KOPT-K1 (cell line): ENCODE data around the gene PPP2R2D.

Source experiments
- H3K27ac ChIP-seq: fragments of 200-600 bp; sonication (generic); 2 replicates; pipeline ENCODE4 v1.5.1; 2016; ENCODE audit warnings: antibody characterized with exemption, mild to moderate bottlenecking, low read depth, low read length; ENCODE audit not compliant: poor library complexity, severe bottlenecking
- H3K36me3 ChIP-seq: fragments of 200-600 bp; sonication (generic); 2 replicates; pipeline ENCODE4 v1.5.1; 2017; ENCODE audit warnings: antibody characterized with exemption, mild to moderate bottlenecking, low read length, moderate library complexity; ENCODE audit not compliant: insufficient read depth
- H3K9me3 ChIP-seq: fragments of 200-600 bp; sonication (generic); 2 replicates; pipeline ENCODE4 v1.5.1; 2017; ENCODE audit warnings: antibody characterized with exemption, low read length, mild to moderate bottlenecking; ENCODE audit not compliant: insufficient read depth, poor library complexity, severe bottlenecking

Gene PPP2R2D

GRCh38 chr10:131891929-131892805, 8.6 kb upstream of the PPP2R2D start:
- Histone ChIP-seq H3K9me3 (no peaks in the 10 kb centered on the region), H3K36me3 (no peaks in the 10 kb centered on the region), H3K27ac (no peak overlapping the region)

GRCh38 chr10:131892806-131893675, 7.8 kb upstream of the PPP2R2D start:
- H3K27ac ChIP-seq: no peak overlapping the region
- H3K9me3 ChIP-seq: no peaks in the 10 kb centered on the region
- H3K36me3 ChIP-seq: no peaks in the 10 kb centered on the region

GRCh38 chr10:131895116-131895515, 5.7 kb upstream of the PPP2R2D start:
- Histone ChIP-seq H3K27ac (no peak overlapping the region), H3K9me3 (no peaks in the 10 kb centered on the region), H3K36me3 (no peaks in the 10 kb centered on the region)

DNA sequence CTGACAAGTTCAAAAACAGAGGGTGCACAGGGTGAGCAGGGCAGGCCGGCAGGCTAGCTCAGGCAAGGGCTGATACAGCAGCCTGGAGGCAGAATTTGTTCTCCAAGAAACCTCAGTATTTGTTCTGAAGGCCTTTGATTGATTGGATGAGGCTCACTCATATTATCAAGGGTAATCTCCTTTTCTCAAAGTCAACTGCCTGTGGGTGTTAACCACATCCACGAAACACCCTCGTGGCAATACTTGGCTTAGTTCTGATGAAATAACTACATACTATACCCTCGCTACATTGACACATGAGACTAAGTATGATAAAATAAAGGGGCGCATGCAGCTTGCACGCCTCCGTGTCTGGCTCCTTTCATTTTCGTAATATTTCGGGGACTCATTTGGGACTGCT, 4.4 kb upstream of the PPP2R2D start:
- Histone ChIP-seq H3K36me3 (no peaks in the 10 kb centered on the region), H3K9me3 (no peaks in the 10 kb centered on the region), H3K27ac (no peak overlapping the region)

DNA sequence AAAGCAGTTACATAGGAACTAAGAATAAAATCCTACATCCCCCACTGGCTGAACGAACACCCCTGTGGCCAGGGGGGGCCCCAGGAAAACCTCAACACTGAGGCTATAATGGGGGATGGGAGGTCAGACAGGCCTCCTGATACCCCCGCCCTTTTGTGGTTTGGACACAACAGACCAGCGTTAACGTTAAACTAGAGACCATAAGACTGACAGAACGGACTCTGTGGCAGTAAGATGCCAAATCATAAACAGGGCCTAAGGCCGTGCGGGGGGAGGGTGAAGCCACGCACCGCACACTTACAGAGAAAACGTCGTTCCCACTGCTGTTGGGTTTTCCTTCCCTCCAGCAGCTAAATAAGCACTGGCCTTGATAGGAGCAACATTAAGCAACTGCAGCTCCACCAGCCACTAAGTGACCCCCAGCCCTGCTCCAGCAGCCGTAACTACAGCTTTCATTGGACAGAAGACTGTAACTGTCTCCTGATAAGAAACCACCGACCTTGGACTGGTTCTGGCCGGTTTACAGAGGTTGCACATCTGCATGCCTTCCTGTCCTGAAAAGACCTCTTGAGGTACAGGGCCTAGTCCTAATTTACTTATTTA, 3.4 kb upstream of the PPP2R2D start:
- Histone ChIP-seq H3K27ac (no peak overlapping the region), H3K36me3 (no peaks in the 10 kb centered on the region), H3K9me3 (no peaks in the 10 kb centered on the region)

DNA sequence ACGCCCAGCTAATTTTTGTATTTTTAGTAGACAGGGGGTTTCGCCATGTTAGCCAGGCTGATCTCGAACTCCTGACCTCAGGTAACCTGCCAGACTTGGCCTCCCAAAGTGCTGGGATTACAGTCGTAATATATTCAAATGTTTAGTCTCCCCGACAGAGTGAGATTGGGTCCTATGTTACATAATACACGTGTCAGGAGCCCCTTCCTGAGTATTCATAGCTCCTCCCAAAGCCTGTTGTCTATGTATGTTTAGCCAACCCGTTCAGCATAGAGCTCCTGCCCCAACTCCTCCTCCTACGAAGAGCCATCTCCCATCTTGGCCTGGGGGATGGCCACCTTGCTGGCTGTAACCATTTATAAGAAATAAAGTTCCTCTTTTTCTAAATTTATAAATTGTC, 2.7 kb upstream of the PPP2R2D start:
- no peaks in the 10 kb centered on the region for H3K36me3 ChIP-seq
- H3K27ac ChIP-seq: no peak overlapping the region
- H3K9me3 ChIP-seq: no peaks in the 10 kb centered on the region

DNA sequence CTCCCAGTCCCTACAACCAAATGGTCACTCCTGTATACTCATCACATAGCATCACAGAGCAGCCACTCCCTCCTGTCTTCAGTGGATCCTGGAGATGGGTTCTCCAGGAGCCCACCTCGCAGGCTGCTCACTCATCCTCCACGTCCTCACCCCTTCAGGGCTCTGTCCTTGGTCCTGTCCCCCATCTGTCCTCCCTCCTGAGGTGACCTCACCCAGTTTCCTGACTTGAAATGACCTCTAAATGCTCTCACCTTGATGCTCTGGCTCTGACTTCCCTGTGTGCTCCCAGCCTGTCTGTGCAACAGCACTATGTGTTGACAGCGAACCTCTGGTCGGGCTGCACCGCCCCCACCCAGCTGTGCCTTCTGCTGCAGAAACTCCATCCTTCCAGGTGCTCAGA, 2.1 kb upstream of the PPP2R2D start:
- no peaks in the 10 kb centered on the region for H3K36me3 ChIP-seq
- no peak overlapping the region for H3K27ac ChIP-seq
- H3K9me3 ChIP-seq: no peaks in the 10 kb centered on the region

DNA sequence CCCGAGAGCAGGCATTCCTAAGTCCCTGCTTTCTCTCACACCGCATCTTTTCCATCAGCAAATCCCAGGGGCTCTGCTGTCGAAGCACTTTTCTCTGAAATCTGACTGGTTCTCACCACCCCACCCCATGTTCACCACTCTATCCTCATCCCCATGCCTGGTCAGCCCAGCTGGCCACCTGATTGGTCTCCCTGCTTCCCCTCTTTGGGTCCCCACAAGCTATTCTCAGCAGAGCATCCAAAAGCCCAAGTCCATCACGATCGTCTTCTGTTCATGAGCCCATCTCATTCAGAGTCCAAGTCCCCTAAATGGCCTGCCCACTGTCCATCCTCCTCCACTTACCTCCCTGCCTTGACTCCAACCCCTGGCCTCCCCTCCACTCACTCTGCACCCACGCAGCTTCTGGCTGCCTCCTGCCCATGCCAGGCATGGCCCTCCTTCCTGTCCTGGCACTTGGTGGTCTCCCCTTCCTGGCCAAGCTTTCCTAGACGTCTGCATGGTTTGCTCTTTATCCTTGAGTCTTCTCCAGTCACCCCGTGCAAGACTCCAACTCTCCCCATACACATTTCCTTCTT, 1.6 kb upstream of the PPP2R2D start:
- Histone ChIP-seq H3K36me3 (no peaks in the 10 kb centered on the region), H3K9me3 (no peaks in the 10 kb centered on the region), H3K27ac (no peak overlapping the region)

- Histone ChIP-seq H3K27ac (peak overlapping the region; percentile 74), H3K36me3 (no peaks in the 10 kb centered on the region), H3K9me3 (no peaks in the 10 kb centered on the region)
These were observed 986 bp upstream of the PPP2R2D start for GRCh38 chr10:131899695-131900349.

- Histone ChIP-seq H3K9me3 (no peaks in the 10 kb centered on the region), H3K27ac (peak overlapping the region; percentile 74), H3K36me3 (peaks cover 12% of the 10 kb centered on the region; the same call in 1 of the 2 replicates)
These were observed 497 bp downstream of the PPP2R2D start for GRCh38 chr10:131901181-131901829.

- H3K27ac ChIP-seq: peak overlapping the region; percentile 74
These were observed 1.4 kb downstream of the PPP2R2D start for GRCh38 chr10:131902211-131902610.

DNA sequence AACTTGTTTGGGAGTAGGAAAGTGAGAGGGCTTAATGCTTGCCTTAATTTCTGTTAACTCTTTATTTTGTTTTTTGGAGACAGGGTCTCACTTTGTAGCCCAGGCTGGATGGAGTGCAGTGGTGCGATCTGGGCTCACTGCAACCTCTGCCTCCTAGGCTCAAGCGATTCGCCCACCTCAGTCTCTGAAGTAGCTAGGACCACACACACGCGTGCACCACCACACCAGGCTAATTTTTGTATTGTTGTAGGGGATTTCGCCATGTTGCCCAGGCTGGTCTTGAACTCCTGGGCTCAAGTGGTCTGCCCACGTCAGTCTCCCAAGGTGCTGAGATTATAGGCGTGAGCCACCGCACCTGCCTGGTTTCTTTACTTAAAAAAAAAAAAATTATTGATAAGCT, 1.9 kb downstream of the PPP2R2D start:
- no peaks in the 10 kb centered on the region for H3K9me3 ChIP-seq
- H3K36me3 ChIP-seq: peaks cover 14% of the 10 kb centered on the region; the same call in 1 of the 2 replicates
- H3K27ac ChIP-seq: no peak overlapping the region

More at GRCh38 chr10:131902211-131902610, 1.4 kb downstream of the PPP2R2D start:
- Histone ChIP-seq H3K36me3 (peaks cover 14% of the 10 kb centered on the region; the same call in 1 of the 2 replicates), H3K9me3 (no peaks in the 10 kb centered on the region)

DNA sequence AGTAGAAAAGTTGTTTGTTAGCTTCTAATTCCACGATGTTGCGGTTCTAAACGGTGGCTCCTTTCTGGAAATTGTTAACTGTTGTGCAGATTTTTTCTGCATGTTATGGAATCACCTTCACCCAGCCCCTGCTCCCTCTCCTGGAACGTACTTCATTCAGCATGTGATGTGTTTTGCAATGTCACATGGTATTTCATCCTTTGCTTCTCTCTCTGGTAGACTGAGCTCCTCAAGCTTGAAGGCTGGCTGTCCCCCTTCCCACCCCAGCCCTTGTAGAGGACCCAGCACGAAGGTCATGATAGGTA, 4.4 kb downstream of the PPP2R2D start:
- H3K36me3 ChIP-seq: peaks cover 29% of the 10 kb centered on the region
- no peaks in the 10 kb centered on the region for H3K9me3 ChIP-seq
- H3K27ac ChIP-seq: peak overlapping the region; percentile 45

DNA sequence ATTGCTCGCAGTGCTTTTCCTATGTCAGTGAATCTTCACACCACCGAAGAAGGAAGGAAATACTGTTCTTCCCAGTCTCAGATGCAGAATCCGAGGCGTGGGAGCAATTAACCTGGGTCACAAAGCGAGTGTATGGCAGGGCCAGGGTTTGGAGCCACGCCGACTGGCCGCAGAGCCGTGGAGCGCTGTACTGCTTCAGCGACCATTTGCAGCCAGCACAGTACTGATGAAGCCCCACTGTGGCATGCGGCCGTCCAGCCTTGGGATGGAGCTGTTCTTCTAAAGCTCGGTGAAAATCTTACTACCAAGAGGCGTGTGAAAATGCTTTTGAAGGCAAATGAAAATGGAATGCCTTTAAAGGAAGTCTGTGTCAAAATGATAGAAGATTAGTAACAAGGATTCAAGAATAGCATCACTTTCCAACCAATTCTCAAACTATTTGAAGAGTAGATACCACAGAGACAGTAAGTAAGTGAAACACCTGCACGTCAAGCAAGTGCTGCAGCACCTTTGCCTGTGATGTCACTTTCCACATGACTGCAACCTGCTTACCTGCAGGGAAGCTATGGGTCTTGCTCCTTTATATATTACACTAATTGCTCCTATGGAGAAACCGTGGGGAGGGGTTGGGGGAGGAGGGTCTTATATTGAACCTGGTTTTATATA, 4.9 kb downstream of the PPP2R2D start:
- H3K36me3 ChIP-seq: peaks cover 34% of the 10 kb centered on the region
- peak overlapping the region; percentile 45 for H3K27ac ChIP-seq
- H3K9me3 ChIP-seq: no peaks in the 10 kb centered on the region
